H1 (cell line): Measurements from ENCODE around the gene COL4A1. TPM values are rescaled to one million over a fixed set of nuclear protein-coding genes. Genes with fewer than 3 reads are reported as not detected.

Experiments used
- BACH1 ChIP-seq: IDR thresholded peaks from 2 replicates; pipeline ENCODE4 v1.6.1; 2012; ENCODE audit warnings: low read length, improper control_type of control experiment
- BRCA1 ChIP-seq: IDR thresholded peaks from 2 replicates; pipeline ENCODE4 v1.6.1; 2012; ENCODE audit warnings: low read depth, low read length, improper control_type of control experiment
- EZH2 ChIP-seq: fragments of 200-600 bp; sonication (generic); IDR thresholded peaks from 2 replicates; pipeline ENCODE4 v1.7.1; 2012; ENCODE audit warnings: low read depth, mild to moderate bottlenecking, moderate library complexity, low read length, inconsistent platforms; ENCODE audit not compliant: severe bottlenecking
- KDM5A ChIP-seq: fragments of 200-600 bp; IDR thresholded peaks from 2 replicates; pipeline ENCODE4 v1.7.1; 2012; ENCODE audit warnings: mild to moderate bottlenecking, low read length, inconsistent platforms, mixed read lengths
- RFX5 ChIP-seq: IDR thresholded peaks from 2 replicates; pipeline ENCODE4 v1.6.1; 2011; ENCODE audit warnings: low read depth, low read length, improper control_type of control experiment, borderline replicate concordance
- SP1 ChIP-seq: IDR thresholded peaks from 2 replicates; pipeline ENCODE4 v1.6.1; 2011; ENCODE audit warnings: low read depth, low read length
- polyA plus RNA-seq, 7 experiments: library from polyadenylated mRNA; depleted of rRNA in 3 of 7; stranded (reverse) in 5 of 7; unstranded in 2 of 7; fragments of >200 nt in 5 of 7; fragments of 200-250 nt in 2 of 7; gene quantifications; 1 replicate in 5 of 7; 2 replicates in 1 of 7; 4 replicates in 1 of 7; pipeline versions ENCODE4 v1.2.1 to v1.2.3, GENCODE V29; 2011 to 2013; ENCODE audit warnings: missing spikeins in 2 of 7, mixed read lengths in 2 of 7
- total RNA-seq: library from RNA; stranded (reverse); fragmentation: NEBNext Ultra II Directional; extraction: Animal tissue kit (Norgen Biotek cat#: 25700); gene quantifications from 2 replicates; pipeline ENCODE4 v1.2.1, GENCODE V29; 2021

The COL4A1 gene
- total and polyA plus RNA-seq, 2 of the 8 experiments (the other 6 are each of a cell fraction or from before 2014, with no cell fraction given), result 30.7 to 82.0 TPM

DNA sequence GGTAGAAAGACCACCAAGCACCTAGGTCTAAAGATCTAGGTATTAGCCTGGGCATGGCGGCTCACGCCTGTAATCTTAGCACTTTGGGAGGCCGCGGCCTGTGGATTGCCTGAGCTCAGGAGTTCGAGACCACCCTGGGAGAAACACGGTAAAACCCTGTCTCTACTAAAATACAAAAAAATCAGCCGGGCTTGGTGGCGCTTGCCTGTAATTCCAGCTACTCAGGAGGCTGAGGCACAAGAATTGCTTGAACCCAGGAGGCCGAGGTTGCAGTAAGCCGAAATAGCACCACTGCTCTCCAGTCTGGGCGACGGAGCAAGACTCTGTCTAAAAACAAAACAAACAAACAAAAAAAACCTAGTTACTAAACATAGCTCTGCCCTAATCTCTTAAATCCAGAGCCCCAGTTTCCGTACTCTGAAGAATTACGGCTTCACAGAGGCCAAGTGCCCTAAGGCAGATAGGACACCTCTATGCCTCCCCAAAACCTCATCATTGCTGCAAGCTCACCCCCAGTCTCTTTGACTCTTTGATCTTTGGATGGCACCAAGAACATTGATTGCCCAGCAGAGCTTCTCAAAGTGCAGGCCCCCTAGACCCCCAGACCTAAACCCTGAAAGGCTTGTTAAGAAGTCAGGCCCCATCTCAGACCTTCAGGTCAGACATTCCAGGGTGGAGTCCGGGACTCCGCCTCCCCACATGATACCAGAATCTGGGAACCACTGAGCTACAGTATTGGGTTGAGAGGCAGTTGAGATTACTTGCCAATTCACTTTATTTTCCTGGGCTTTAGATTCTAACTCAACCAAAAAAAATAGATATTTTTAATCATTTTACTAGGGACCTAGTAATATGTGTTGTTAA is 2.9 kb upstream of the COL4A1 start (continued):
- TF ChIP-seq EZH2, result no peak
- TF ChIP-seq SP1, result no peak
- no peak for TF ChIP-seq BACH1
- no peak for TF ChIP-seq BRCA1
- TF ChIP-seq KDM5A, result no peak
- TF ChIP-seq RFX5, result no peak
